Naive B cell (primary cell): ENCODE results near the gene PTPN6. TPM values are rescaled to one million over a fixed set of nuclear protein-coding genes. Genes with fewer than 3 reads are reported as not detected.

Experiments used
- ATAC-seq, 2 donors: fragments of 150-1000 bp; cut with Tn5 transposase; 2 replicates each; pipeline ENCODE4 v1.10.0; 2021; ENCODE audit warnings: low read depth in 2 of 2, mild to moderate bottlenecking in 2 of 2, moderate library complexity in 2 of 2
- DNase-seq: peaks from one replicate; pipeline ENCODE4 v3.0.0; 2022
- H3K27ac Mint-ChIP-seq, 6 donors: one replicate each; pipeline ENCODE4 v1.8.0; 2020 to 2022; ENCODE audit warnings: mild to moderate bottlenecking in 6 of 6, mixed read lengths in 6 of 6, moderate library complexity in 5 of 6, inconsistent platforms in 2 of 6
- H3K27me3 Mint-ChIP-seq, 3 donors: one replicate each; pipeline ENCODE4 v1.8.0; 2021 to 2022; ENCODE audit warnings: mixed read lengths in 3 of 3, mild to moderate bottlenecking in 1 of 3
- H3K36me3 Mint-ChIP-seq, 2 donors: one replicate each; pipeline ENCODE4 v1.8.0; 2020 to 2022; ENCODE audit warnings: mixed read lengths in 2 of 2, inconsistent platforms in 1 of 2, mild to moderate bottlenecking in 1 of 2
- H3K4me1 Mint-ChIP-seq, 3 donors: one replicate each; pipeline ENCODE4 v1.8.0; 2020 to 2022; ENCODE audit warnings: mixed read lengths in 3 of 3, inconsistent platforms in 1 of 3, mild to moderate bottlenecking in 1 of 3, moderate library complexity in 1 of 3
- H3K4me3 Mint-ChIP-seq, 8 donors: one replicate each; pipeline ENCODE4 v1.8.0; 2020 to 2022; ENCODE audit warnings: mild to moderate bottlenecking in 8 of 8, mixed read lengths in 8 of 8, moderate library complexity in 8 of 8, inconsistent platforms in 2 of 8
- H3K9me3 Mint-ChIP-seq, 7 donors: one replicate each; pipeline ENCODE4 v1.8.0; 2020 to 2022; ENCODE audit warnings: mixed read lengths in 7 of 7, mild to moderate bottlenecking in 5 of 7, inconsistent platforms in 2 of 7, moderate library complexity in 1 of 7
- polyA plus RNA-seq, 6 donors: library from polyadenylated mRNA; unstranded; fragments of 300-500 nt; fragmentation: Illumina TruSeq; gene quantifications; one replicate each; pipeline ENCODE4 v1.2.3, GENCODE V29; 2021; ENCODE audit warnings: low read depth in 6 of 6

PTPN6 gene
- polyA plus RNA-seq, 6 donors from 2014 or later: 398 to 1,059 (median 612) TPM

DNA sequence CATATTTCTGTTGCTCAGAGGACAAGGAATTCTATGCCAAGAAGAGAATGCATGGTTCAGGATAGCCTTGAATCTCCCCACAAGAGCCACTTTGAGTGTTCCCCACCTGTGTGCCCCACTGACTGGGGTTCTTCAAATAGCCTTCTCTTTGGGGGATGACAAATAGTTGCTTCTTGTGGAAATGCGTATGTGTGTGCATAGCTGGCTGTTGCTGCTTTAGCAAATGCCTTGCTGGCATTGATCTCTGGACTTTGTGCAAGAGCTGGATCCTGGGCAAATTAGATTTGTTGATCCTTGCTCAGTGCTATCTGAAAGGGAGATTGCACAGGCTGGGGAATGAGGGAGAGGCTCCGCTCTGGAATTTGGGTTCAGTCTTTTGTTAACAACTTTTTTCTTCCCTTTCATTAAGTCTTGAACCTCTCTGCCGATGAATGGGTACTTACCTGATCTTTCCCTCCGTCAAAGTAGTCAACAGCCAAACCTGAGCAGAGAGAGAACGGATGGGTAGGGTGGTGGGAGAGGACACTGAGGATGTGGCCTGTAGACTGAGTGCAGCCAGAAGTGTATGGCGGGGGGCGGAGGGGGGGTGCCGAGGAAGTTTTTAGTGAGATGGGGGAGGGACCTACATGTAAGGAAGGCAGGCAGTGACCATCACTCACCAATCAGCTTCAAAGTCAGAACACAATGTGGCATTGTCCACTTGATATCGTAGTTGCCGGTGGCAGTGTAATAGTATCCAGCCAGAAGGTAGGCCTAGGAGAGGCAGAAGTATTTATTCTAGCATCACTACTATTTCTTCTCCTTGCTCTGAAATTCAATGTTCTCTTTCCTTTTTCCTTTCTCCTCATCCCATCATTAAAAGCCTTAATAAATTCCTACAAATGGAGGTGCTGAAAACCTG is 30.2 kb downstream of the PTPN6 start:
- Mint-ChIP-seq H3K4me1 (peaks cover 0 to 5% (median 3%) of the 10 kb centered on the region in 3 donors), H3K9me3 (no peaks in the 10 kb centered on the region), H3K4me3 (no peak overlapping the region), H3K27me3 (no peaks in the 10 kb centered on the region), H3K36me3 (peaks cover 6 to 10% of the 10 kb centered on the region in 2 donors), H3K27ac (peak overlapping the region in 1 of 6 donors; percentile 12)
- ATAC-seq: no peak
- no peak for DNase-seq

DNA sequence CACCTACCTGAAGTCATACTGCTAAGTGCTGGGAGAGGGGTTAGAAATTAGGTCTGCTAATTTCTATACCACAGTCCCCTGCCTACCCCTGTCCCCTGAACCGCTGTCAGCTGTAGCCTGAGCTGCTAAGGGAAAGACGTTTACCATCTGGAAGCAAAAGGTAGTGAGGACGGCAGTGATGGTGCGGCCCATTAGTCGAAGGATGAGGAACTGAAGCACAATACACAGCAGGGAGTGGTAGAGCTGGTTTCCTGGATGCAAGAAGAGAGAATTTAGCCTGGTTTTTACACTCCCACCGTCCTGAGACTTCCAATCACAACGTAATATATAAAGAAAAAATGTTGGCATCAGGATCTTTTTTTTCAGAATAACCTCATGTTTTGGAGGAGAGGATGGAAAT is 31.4 kb downstream of the PTPN6 start:
- ATAC-seq: no peak
- Mint-ChIP-seq H3K9me3 (no peaks in the 10 kb centered on the region), H3K27me3 (no peaks in the 10 kb centered on the region), H3K36me3 (peaks cover 0 to 10% of the 10 kb centered on the region in 2 donors), H3K4me1 (peaks cover 0 to 3% (median 2%) of the 10 kb centered on the region in 3 donors), H3K27ac (no peak overlapping the region), H3K4me3 (no peak overlapping the region)
- no peak for DNase-seq

DNA sequence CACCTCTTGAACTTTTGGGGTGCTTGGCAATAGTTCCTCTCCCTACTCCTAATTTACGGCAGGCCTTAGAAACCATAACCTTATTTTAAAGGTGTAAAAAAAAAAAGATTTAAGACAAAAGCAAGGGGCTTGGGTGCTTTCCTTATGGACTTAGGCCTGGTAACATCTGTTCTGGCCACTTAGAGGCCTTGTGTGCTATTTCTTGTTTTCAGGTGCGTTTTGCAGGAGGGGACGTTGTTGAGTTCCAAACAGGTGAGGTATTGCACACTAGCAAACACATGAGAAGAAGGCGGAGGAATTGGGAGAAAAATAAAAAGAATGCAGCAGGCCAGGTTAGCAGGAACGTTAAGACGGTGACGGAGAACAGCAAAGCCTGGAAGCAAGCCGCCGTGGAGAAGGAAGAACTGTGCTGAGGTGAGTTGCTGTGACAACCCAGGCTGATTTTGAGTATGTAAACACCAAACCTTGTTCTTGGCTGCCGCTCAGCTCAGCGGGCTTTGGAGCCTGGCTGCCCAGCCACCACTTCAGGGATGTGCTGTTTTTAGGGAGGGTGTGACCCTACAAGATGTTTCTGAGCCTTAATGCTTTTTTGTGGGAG is 36.9 kb downstream of the PTPN6 start:
- DNase-seq (no peak), ATAC-seq (no peak)
- H3K27ac Mint-ChIP-seq: peak overlapping the region in 3 of 6 donors; percentile 16 to 49 (median 46)
- H3K27me3 Mint-ChIP-seq: no peaks in the 10 kb centered on the region
- peaks cover 4 to 7% of the 10 kb centered on the region in 2 donors for H3K36me3 Mint-ChIP-seq
- H3K4me3 Mint-ChIP-seq: no peak overlapping the region
- H3K9me3 Mint-ChIP-seq: no peaks in the 10 kb centered on the region
- H3K4me1 Mint-ChIP-seq: peaks cover 0 to 4% (median 0%) of the 10 kb centered on the region in 3 donors

GRCh38 chr12:6996040-6996441 is 44.9 kb downstream of the PTPN6 start:
- H3K27ac Mint-ChIP-seq: peak overlapping the region in 2 of 6 donors; percentile 4 to 5
- H3K27me3 Mint-ChIP-seq: no peaks in the 10 kb centered on the region
- H3K4me1 Mint-ChIP-seq: peaks cover 0 to 4% (median 0%) of the 10 kb centered on the region in 3 donors
- no peak for ATAC-seq
- DNase-seq: no peak
- H3K4me3 Mint-ChIP-seq: no peak overlapping the region
- H3K36me3 Mint-ChIP-seq: peaks cover 0 to 7% of the 10 kb centered on the region in 2 donors
- no peaks in the 10 kb centered on the region for H3K9me3 Mint-ChIP-seq

- H3K36me3 Mint-ChIP-seq: peaks cover 0 to 7% of the 10 kb centered on the region in 2 donors
- H3K27me3 Mint-ChIP-seq: no peaks in the 10 kb centered on the region
- peaks cover 0 to 5% (median 4%) of the 10 kb centered on the region in 3 donors for H3K4me1 Mint-ChIP-seq
- ATAC-seq (no peak), DNase-seq (no peak)
- H3K4me3 Mint-ChIP-seq: no peak overlapping the region
- H3K9me3 Mint-ChIP-seq: no peaks in the 10 kb centered on the region
- no peak overlapping the region for H3K27ac Mint-ChIP-seq
Measured at GRCh38 chr12:6998715-6999451, 47.7 kb downstream of the PTPN6 start.

DNA sequence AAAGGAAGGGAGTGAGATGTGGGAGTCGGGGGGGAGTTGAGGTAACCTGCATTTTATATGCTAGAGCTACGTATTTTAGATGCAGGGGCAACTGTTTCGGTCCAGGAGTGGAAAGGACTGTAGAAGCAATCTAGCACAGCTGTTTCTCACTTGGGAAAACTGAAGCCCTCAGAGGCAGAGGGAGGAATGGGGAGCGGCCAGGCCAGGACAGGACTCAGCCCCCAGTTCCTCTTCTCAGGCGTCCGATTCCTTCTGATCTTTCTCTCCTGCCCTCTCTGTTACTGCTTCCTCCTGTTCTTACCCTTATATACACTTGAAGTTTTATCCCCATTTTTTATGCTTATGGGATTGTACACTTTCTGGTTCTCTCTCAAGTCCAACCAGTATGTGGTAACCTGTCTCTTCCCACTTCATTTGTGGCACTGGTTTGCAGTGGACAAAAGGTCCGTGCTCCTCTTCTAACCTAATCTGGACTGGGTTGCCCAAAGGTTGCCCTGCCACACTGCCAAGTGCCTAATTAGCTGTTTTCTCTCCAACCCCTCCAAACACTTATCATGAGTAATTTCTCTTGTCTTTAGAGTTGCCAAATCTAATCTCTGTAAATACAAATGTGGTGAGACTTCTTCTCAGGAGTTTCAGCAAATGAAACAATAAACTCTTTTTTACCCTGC is 50.9 kb downstream of the PTPN6 start:
- H3K27me3 Mint-ChIP-seq: no peaks in the 10 kb centered on the region
- no peak overlapping the region for H3K4me3 Mint-ChIP-seq
- H3K9me3 Mint-ChIP-seq: no peaks in the 10 kb centered on the region
- H3K4me1 Mint-ChIP-seq: peaks cover 0 to 5% (median 0%) of the 10 kb centered on the region in 3 donors
- H3K27ac Mint-ChIP-seq: peak overlapping the region in 1 of 6 donors; percentile 85
- DNase-seq: no peak
- ATAC-seq: no peak
- H3K36me3 Mint-ChIP-seq: no peaks in the 10 kb centered on the region

DNA sequence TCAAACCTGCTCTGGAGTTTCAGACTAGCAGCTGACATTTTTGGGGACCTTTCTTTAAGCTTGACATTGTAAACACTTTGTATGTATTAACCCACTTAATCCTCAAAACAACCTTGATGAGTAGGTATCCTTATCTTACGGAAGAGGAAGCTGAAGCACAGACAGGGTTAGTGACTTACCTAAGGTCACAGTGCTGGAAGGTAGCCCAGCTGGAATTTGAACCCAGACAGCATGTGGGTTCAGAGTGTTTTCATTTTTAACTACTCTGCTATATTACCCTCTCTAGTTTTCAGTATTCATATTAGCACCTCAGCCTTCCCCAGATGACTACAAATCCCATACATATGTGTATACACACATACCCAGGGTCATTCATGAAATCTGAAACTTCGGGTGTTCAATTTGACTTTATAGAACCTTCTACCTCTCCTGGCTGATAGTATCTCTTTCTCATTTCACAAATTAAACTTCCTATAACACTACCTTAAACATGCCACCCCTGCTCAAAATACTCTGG is 53.2 kb downstream of the PTPN6 start:
- no peak overlapping the region for H3K4me3 Mint-ChIP-seq
- H3K4me1 Mint-ChIP-seq: peaks cover 0 to 5% (median 0%) of the 10 kb centered on the region in 3 donors

DNA sequence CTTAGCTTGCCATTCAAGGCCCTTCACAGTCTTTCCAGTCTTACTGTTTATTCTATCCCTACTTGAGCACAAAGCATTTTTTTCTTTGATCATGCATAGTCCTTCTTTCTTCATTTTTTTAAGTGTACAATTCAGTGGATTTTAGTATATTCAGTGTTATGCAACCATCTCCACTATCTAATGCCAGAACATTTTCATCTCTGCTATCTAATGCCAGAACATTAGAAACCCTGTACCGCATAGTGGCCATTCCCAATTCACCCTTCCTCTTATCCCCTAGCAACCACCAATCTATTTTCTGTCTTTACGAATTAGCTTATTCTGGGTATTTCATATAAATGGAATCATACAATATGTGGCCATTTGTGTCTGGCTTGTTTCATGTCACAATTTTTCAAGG is 53.7 kb downstream of the PTPN6 start:
- H3K27me3 Mint-ChIP-seq: no peaks in the 10 kb centered on the region
- H3K36me3 Mint-ChIP-seq: no peaks in the 10 kb centered on the region
- no peak overlapping the region for H3K27ac Mint-ChIP-seq
- H3K4me1 Mint-ChIP-seq: peaks cover 0 to 5% (median 0%) of the 10 kb centered on the region in 3 donors
- no peak overlapping the region for H3K4me3 Mint-ChIP-seq
- ATAC-seq: no peak
- no peak for DNase-seq
- H3K9me3 Mint-ChIP-seq: no peaks in the 10 kb centered on the region

More for the DNA sequence above, 53.2 kb downstream of the PTPN6 start:
- Mint-ChIP-seq H3K27me3 (no peaks in the 10 kb centered on the region), H3K36me3 (no peaks in the 10 kb centered on the region), H3K27ac (no peak overlapping the region), H3K9me3 (no peaks in the 10 kb centered on the region)
- ATAC-seq: no peak
- DNase-seq: no peak

GRCh38 chr12:7005311-7005710 is 54.2 kb downstream of the PTPN6 start:
- no peak overlapping the region for H3K27ac Mint-ChIP-seq
- no peaks in the 10 kb centered on the region for H3K36me3 Mint-ChIP-seq
- no peak for ATAC-seq
- no peak for DNase-seq
- H3K9me3 Mint-ChIP-seq: no peaks in the 10 kb centered on the region
- H3K4me1 Mint-ChIP-seq: peaks cover 0 to 5% (median 0%) of the 10 kb centered on the region in 3 donors
- no peaks in the 10 kb centered on the region for H3K27me3 Mint-ChIP-seq
- H3K4me3 Mint-ChIP-seq: no peak overlapping the region

DNA sequence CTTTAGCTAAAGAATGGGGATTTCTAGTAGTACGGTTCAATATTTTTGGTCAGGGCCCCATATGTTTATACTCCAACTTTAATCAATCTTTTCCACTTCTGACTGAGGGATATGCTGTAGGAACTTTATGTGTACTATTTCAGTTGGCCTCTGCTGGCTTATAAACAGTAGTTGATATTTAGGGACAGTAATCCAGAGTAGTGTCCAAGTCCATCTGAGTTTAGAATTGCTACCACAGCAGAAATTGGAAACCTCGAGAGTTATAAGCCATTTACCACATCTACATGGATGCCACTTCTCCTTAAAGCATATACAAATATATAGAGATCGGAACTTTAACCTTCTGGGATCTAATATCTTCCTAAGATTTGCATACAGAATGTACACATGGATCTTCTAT is 55.5 kb downstream of the PTPN6 start:
- Mint-ChIP-seq H3K27me3 (no peaks in the 10 kb centered on the region), H3K4me3 (no peak overlapping the region), H3K27ac (no peak overlapping the region), H3K36me3 (no peaks in the 10 kb centered on the region), H3K4me1 (peaks cover 0 to 1% (median 0%) of the 10 kb centered on the region in 3 donors), H3K9me3 (no peaks in the 10 kb centered on the region)
- no peak for DNase-seq
- no peak for ATAC-seq

DNA sequence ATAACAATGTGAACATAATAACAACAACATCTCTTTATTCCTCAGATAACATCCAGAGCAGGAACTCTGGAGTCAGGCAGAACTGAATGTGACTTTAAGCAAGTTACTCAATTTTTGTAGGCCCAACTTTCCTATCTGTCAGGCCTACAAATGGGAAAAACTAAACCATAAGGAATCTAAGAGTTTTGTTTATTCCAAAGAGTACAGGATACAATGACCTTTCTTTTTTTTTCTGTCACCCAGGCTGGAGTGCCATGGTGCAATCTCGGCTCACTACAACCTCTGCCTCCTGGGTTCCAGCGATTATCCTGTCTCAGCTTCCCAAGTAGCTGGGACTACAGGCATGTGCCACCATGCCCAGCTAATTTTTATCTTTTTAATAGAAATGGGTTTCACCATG is 57.7 kb downstream of the PTPN6 start:
- ATAC-seq (no peak), DNase-seq (no peak)
- Mint-ChIP-seq H3K9me3 (no peaks in the 10 kb centered on the region), H3K4me3 (no peak overlapping the region), H3K27me3 (no peaks in the 10 kb centered on the region), H3K27ac (no peak overlapping the region), H3K36me3 (peaks cover 3 to 13% of the 10 kb centered on the region in 2 donors), H3K4me1 (peaks cover 3 to 13% (median 5%) of the 10 kb centered on the region in 3 donors)

GRCh38 chr12:7009512-7009911 is 58.4 kb downstream of the PTPN6 start:
- ATAC-seq: no peak
- H3K4me3 Mint-ChIP-seq: no peak overlapping the region
- no peaks in the 10 kb centered on the region for H3K27me3 Mint-ChIP-seq
- no peak overlapping the region for H3K27ac Mint-ChIP-seq
- peaks cover 3 to 13% (median 7%) of the 10 kb centered on the region in 3 donors for H3K4me1 Mint-ChIP-seq
- no peaks in the 10 kb centered on the region for H3K9me3 Mint-ChIP-seq
- DNase-seq: no peak
- H3K36me3 Mint-ChIP-seq: peaks cover 6 to 13% of the 10 kb centered on the region in 2 donors
